Upper lobe of right lung (tissue), 1 donor: ENCODE measurements around the gene FLT3LG. TPM values are rescaled to one million over a fixed set of nuclear protein-coding genes. Genes with fewer than 3 reads are reported as not detected.
"Not testable (repeated sequence)": the region's sequence is repeated elsewhere in the genome, so short reads cannot be mapped to it uniquely, and the experiment has no call there.

Source experiments
- ATAC-seq: fragments of 200-7000 bp; cut with Tn5 transposase; one replicate; pipeline ENCODE4 v1.9.1; 2020; ENCODE audit warnings: mild to moderate bottlenecking, moderate library complexity
- DNase-seq: peaks from one replicate; pipeline ENCODE4 v3.0.0-alpha.2; 2020
- H3K27ac ChIP-seq: fragments of 200-600 bp; one replicate; pipeline ENCODE4 v1.8.0; 2022
- H3K27me3 ChIP-seq: fragments of 200-600 bp; one replicate; pipeline ENCODE4 v1.8.0; 2022; ENCODE audit warnings: mild to moderate bottlenecking
- H3K36me3 ChIP-seq: fragments of 200-600 bp; one replicate; pipeline ENCODE4 v1.8.0; 2022
- H3K4me1 ChIP-seq: fragments of 200-600 bp; one replicate; pipeline ENCODE4 v1.8.0; 2022
- H3K4me3 ChIP-seq: fragments of 200-600 bp; one replicate; pipeline ENCODE4 v1.8.0; 2022; ENCODE audit warnings: mild to moderate bottlenecking
- H3K9me3 ChIP-seq: fragments of 200-600 bp; one replicate; pipeline ENCODE4 v1.8.0; 2022
- intact Hi-C: fragments of 100-400 bp; cut with DNase I; formaldehyde crosslinking; loops from one replicate; pipeline ENCODE4 v1.11.0; 2022
- total RNA-seq: library from RNA; stranded (reverse); fragmentation: NEBNext Ultra II Directional; extraction: Animal tissue kit (Norgen Biotek cat#: 25700); gene quantifications from one replicate; pipeline ENCODE4 v1.2.1, GENCODE V29; 2021
- TF ChIP-seq, protein P1 (sequence below): fragments of 200-600 bp; IDR thresholded peaks from one replicate; pipeline ENCODE4 v1.8.0; 2022; ENCODE audit warnings: antibody characterized with exemption
- donor health status: DM: no; HTN: yes; CAD: no; lungs with severe emphysema.

The FLT3LG gene
- total RNA-seq, 1 donor from 2014 or later: 12.1 TPM

DNA sequence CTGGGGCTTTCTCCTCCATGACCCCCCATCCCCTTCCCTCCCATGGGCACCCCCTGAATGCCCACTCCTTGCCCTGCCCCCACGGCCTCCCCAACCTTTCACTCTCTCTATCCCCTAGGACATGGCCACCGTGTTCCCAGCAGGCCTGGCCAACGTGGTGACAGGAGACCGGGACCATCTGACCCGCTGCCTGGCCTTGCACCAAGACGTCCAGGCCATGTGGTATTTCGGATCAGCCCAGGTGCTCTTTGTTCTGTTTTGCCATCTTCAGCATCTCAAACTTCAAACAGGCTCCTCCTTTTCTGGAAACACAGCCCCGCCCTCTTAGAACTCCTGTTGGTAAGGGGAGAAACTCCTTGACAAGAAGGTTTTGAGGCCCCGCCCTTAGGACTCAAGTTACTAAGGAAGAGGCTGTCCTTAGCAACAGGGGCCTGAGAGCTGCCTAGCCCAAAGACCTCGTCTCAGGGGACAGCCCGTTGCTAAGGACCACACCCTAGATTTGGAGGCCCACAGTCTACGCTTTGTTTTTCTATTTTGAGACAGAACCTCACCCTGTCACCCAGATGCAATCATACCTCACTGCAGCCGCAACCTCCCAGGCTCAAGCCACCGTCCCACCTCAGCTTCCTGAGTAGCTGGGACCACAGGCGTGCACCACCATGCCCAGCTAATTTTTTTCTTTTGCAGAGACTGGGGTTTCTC is 5.1 kb upstream of the FLT3LG start:
- Histone ChIP-seq H3K27ac (peak overlapping the region; percentile 18), H3K4me1 (peaks cover 6% of the 10 kb centered on the region), H3K4me3 (no peak overlapping the region), H3K9me3 (no peaks in the 10 kb centered on the region), H3K36me3 (peaks cover 20% of the 10 kb centered on the region), H3K27me3 (no peaks in the 10 kb centered on the region)
- TF ChIP-seq, protein P1, sequence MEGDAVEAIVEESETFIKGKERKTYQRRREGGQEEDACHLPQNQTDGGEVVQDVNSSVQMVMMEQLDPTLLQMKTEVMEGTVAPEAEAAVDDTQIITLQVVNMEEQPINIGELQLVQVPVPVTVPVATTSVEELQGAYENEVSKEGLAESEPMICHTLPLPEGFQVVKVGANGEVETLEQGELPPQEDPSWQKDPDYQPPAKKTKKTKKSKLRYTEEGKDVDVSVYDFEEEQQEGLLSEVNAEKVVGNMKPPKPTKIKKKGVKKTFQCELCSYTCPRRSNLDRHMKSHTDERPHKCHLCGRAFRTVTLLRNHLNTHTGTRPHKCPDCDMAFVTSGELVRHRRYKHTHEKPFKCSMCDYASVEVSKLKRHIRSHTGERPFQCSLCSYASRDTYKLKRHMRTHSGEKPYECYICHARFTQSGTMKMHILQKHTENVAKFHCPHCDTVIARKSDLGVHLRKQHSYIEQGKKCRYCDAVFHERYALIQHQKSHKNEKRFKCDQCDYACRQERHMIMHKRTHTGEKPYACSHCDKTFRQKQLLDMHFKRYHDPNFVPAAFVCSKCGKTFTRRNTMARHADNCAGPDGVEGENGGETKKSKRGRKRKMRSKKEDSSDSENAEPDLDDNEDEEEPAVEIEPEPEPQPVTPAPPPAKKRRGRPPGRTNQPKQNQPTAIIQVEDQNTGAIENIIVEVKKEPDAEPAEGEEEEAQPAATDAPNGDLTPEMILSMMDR: no peak
- intact Hi-C loops: no loop called here
- DNase-seq (no peak), ATAC-seq (peak; percentile 51)

- H3K27me3 ChIP-seq: no peaks in the 10 kb centered on the region
- no peak overlapping the region for H3K4me3 ChIP-seq
- peaks cover 12% of the 10 kb centered on the region for H3K36me3 ChIP-seq
- H3K4me1 ChIP-seq: peaks cover 6% of the 10 kb centered on the region
- DNase-seq (no peak), ATAC-seq (peak; percentile 17)
- H3K27ac ChIP-seq: no peak overlapping the region
- H3K9me3 ChIP-seq: no peaks in the 10 kb centered on the region
- intact Hi-C loops: no loop called here
- TF ChIP-seq, protein P1: peak; percentile 21
Observed at GRCh38 chr19:49469828-49470614, 4.0 kb upstream of the FLT3LG start.

GRCh38 chr19:49470615-49470978 is 3.4 kb upstream of the FLT3LG start:
- H3K27ac ChIP-seq: no peak overlapping the region
- ATAC-seq (no peak), DNase-seq (no peak)
- H3K4me3 ChIP-seq: no peak overlapping the region
- H3K9me3 ChIP-seq: no peaks in the 10 kb centered on the region
- peaks cover 7% of the 10 kb centered on the region for H3K36me3 ChIP-seq
- TF ChIP-seq, protein P1: no peak
- no peaks in the 10 kb centered on the region for H3K27me3 ChIP-seq
- peaks cover 6% of the 10 kb centered on the region for H3K4me1 ChIP-seq
- intact Hi-C loops: no loop called here

DNA sequence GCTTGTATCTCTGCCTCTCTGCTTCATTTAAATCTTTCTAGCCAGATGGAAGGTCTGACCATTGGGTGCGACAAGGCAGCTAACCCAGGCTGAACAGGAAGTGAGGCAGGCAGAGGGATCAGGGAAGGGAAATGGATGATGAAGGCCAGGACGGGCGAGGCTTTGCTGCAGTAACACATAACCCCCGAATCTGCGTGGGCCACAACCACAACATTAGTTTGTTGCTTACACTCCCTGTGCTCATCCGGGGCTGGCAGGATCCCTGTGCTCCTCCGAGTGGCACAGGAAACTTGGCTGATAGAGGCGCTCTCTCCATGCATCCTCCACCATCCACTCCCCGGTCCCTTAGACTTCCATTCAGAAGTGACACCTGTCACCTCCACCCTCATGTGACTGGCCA is 1.1 kb upstream of the FLT3LG start:
- Histone ChIP-seq H3K36me3 (no peaks in the 10 kb centered on the region), H3K4me1 (peaks cover 6% of the 10 kb centered on the region), H3K4me3 (no peak overlapping the region), H3K27me3 (no peaks in the 10 kb centered on the region), H3K9me3 (no peaks in the 10 kb centered on the region), H3K27ac (peak overlapping the region; percentile 87)
- ATAC-seq: no peak
- TF ChIP-seq, protein P1: no peak
- intact Hi-C loops: no loop called here
- DNase-seq: no peak

DNA sequence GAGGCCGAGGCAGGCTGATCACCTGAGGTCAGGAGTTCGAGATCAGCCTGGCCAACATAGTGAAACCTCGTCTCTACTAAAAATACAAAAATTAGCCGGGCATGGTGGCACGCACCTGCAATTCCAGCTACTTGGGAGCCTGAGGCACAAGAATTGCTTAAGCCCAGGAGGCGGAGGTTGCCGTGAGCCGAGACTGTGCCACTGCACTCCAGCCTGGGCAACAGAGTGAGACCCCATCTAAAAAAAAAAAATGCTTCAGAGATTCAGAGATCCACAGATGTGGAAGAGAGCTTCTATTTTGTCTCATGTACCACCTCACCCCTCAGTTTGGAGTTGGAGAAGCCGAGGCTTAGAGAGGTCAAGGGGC is 531 bp upstream of the FLT3LG start:
- DNase-seq, H3K36me3 ChIP-seq, H3K27me3 ChIP-seq, ATAC-seq, H3K9me3 ChIP-seq, H3K4me1 ChIP-seq, intact Hi-C loops: not testable (repeated sequence)
- H3K27ac ChIP-seq: peak overlapping the region; percentile 87
- peak overlapping the region; percentile 77 for H3K4me3 ChIP-seq

GRCh38 chr19:49474542-49474924 is 518 bp downstream of the FLT3LG start:
- TF ChIP-seq, protein P1: no peak
- Histone ChIP-seq H3K27me3 (no peaks in the 10 kb centered on the region), H3K4me1 (peaks cover 6% of the 10 kb centered on the region), H3K36me3 (no peaks in the 10 kb centered on the region), H3K4me3 (peak overlapping the region; percentile 77), H3K27ac (peak overlapping the region; percentile 87), H3K9me3 (no peaks in the 10 kb centered on the region)
- ATAC-seq (no peak), DNase-seq (no peak)
- intact Hi-C loops: no loop called here
